Measurements from ENCODE around the gene MOCS3. TPM values are rescaled to one million over a fixed set of nuclear protein-coding genes. Genes with fewer than 3 reads are reported as not detected.

The MOCS3 gene
- total RNA-seq, 1 donor from 2014 or later, result 3.6 TPM

DNA sequence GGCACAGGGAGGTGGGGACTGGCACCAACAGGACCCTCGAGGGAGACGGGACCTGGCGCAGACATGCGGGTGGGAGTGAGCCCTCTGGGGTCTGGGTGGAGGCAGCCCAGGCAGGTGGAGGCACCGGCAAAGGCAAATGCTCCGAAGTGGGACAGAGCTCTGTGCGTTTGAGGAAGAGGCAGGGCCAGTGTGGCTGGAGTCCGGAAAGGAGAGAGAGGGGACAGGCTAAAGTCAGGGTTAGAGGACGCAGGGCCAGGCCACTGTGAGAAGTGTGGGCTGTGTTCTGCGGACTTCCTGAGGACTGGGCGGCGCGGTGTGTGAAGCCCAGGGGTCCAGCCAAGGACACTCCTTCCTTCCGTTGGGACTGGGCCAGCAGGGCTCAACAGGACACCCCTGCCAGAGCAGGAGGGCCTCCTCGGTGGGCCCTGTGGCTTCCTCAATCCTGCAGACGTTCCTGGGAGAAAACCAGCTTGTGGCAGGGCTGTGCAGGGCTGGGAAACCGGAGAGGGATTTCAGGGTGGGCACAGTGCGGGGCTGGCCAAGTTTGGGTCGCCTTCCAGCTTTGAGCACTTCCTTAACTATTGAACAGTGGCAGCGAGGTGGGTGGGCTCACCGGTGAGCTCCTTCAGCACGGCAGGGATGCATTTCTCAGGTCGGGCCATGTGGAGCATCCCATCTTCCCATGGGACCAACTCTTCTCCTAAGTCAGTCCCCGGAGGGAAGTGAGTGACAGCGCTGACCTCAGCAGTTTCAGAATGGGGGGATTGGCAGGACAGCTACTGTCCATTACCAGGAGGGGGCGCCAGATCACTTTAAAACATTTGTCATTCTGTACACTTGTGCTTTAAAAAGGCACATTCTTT, 22.5 kb downstream of the MOCS3 start:
- DNase-seq (ENCODE audit: low spot score), result no peak

DNA sequence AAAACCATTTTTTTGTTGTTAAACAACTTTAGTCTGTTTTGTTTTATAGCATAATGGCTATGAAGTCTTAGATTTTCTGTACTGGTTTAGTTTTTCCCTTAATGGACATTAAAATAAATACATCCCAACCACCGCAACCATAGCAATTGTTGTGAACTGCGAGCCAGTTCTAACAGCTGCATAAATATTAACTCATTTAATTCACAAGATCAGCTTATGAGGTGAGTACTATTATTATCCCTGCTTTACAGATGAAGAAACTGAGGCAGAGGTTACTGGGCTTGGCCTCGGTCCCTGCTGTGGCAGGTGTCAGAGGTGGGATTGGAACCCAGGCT, 23.1 kb downstream of the MOCS3 start:
- no peak for DNase-seq (ENCODE audit: low spot score)

DNA sequence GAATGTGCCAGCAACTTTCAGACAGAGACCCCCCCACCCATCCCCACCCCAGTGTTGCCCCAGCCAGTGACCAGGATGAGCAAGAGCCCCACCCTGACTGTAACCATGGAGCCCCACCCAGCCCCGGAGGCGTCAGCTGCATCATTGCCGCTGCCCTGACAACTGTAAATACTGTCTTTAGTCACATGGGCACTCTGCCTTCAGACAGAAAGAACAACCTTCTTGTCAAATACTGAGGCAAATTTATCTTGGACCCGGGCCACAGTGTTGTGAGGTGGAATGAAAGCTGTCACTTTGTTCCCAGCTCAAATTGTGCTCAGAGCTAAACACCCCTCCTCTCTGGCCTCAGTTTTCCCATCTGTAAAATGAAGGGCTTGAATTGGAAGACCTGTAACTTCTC, 23.7 kb downstream of the MOCS3 start:
- DNase-seq (ENCODE audit: low spot score), result no peak

DNA sequence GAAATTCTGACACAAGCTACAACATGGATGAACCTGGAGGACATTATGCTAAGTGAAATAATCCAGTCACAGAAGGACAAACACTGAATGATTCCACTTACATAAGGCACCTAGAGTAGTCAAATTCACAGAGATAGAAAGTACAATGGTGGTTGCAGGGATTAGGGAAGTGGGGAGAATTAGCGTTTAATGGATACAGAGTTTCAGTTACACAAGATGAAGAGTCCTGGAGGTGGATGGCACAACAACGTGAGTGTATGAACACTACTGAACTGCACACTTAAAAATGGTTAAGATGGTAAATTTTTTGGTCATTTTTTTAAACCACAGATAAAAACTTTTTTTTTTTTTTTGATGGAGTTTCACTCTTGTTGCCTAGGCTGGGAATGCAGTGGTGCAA, 24.7 kb downstream of the MOCS3 start:
- no peak for DNase-seq (ENCODE audit: low spot score)

DNA sequence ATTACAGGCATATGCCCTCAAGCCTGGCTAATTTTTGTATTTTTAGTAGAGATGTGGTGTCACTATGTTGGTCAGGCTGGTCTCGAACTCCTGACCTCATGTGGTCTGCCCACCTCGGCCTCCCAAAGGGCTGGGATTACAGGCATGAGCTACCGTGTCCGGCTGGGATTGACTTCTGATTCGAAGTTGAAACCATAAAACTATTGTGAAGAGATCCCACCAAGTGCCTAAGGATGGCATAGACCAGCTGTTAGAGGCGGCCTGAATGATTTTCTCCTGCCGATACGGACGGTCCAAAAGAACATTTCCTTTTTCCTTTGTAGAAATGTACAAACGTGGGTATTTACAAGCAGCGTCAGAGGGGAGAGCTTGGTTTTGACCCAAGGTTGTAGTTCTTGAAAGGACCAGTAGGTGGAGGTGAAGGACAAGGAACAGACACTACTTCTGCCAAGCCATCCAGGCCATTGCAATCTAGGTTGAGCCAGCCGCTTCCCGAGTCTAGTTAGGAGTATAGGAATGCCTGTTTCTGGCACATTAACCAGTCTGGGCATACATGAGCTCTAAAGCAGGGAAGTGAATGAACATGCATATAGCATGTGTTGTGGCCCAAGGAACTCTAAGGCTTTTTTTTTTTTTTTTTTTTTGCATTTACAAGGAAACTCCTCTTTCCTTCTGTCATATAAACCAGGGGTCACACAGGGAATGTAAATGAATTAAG, 29.0 kb downstream of the MOCS3 start:
- DNase-seq (ENCODE audit: low spot score), result no peak

DNA sequence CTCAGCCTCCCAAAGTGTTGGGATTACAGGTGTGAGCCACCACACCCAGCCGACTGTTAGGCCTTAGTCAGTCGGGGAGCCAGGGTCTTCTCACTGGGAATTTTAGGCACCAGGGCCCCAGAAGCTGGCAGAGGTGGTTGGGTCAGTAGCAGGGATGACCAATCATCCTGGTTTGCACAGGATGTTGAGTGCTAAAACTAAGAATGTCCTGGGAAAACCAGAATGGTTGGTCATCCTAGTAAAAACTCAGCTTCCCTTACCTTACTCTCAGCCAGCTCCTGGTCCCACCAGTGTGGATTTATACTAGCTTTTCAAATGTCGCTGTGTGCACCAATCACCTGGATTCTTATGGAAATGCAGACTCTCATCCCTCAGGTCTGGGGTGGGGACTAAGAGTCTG, 32.5 kb downstream of the MOCS3 start:
- DNase-seq (ENCODE audit: low spot score), result no peak

DNA sequence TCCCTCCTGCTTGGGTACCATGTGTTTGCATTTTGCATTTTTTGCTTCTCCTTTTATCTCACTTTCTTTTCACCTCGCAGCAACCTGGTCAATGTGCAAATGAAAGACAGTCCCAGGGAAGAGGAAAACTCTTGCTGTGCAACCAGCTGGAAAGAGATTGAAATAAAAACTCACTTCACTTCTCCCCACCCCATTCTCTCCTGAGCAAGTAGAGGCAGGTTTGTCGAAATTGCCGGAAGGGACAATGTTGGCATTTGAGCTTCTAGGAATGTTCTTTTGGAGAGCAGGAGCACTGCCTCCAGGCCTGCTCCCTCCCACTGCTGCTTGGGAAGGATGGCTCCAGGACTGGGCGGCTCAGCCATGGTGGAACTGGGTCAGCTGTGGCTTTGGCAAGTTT, 33.7 kb downstream of the MOCS3 start:
- no peak for DNase-seq (ENCODE audit: low spot score)

DNA sequence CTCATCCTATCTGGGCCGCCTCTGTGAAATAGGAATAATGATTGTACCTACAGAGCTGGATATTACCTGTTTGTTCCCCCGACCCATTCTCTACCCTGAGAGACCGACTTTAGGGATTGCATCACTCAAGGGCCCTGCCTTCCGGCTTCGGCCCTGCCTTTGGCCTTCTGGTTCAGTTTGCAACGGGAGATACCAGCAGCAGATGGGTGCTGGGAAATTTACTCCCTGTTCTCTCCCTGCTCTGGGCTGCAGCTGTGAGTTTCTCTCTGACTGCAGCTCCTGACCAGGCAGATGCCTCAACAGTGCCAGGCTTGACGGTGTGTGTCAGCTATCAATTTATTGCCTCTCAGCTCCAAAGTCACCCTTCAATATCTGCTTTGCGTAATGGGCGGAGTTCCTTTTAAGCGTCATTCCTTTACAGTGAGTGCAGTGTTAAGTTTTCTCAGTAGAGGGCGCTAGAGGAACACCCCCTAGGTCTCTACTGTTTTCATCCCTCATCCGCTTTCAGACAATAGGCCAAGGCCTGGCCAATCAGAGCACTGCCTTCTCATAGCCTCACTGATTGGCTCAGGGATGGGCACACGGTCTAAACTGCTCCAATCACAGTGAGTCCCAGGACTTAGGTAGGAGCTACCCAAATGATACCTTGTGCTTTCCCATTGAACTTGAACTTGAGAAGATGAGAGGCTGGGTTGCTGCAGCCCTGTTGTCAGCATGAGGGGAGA, 34.3 kb downstream of the MOCS3 start:
- no peak for DNase-seq (ENCODE audit: low spot score)

DNA sequence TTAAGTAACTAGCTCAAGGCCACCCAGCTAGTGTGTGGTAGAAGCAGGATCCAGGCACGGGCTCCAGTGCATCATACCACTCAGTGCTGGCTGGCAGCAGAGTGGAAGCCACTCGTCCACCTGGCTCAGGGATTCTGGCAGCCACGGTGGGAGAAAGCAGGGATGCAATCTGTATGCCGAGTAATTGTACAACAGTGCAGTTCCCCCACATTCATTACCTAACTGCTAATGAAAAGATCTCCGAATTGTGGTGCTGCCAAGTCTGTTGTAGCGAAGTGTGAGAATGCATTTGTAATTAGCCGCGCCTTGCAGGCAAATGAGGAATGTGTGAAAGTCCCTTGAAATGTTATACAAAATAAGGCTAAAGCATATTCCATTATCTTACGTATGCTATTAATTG, 35.3 kb downstream of the MOCS3 start:
- no peak for DNase-seq (ENCODE audit: low spot score)

DNA sequence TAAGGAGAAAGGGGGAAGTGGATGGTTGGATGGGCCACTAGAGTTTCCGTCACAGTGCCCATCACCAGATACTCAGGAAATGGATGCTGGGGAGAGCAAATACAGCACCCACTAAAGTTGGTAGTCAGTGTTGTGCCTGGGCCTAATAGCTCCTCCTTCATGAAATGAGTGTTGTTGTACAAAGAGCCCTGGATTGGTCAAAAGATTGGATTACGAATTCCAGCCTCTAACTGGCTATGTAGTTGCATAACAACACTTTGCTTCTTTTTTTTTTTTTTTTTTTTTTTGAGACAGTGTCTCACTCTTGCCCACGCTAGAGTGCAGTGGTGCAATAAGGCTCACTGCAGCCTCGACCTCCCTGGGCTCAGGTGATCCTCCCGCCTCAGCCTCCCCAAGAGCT, 36.9 kb downstream of the MOCS3 start:
- no peak for DNase-seq (ENCODE audit: low spot score)

DNA sequence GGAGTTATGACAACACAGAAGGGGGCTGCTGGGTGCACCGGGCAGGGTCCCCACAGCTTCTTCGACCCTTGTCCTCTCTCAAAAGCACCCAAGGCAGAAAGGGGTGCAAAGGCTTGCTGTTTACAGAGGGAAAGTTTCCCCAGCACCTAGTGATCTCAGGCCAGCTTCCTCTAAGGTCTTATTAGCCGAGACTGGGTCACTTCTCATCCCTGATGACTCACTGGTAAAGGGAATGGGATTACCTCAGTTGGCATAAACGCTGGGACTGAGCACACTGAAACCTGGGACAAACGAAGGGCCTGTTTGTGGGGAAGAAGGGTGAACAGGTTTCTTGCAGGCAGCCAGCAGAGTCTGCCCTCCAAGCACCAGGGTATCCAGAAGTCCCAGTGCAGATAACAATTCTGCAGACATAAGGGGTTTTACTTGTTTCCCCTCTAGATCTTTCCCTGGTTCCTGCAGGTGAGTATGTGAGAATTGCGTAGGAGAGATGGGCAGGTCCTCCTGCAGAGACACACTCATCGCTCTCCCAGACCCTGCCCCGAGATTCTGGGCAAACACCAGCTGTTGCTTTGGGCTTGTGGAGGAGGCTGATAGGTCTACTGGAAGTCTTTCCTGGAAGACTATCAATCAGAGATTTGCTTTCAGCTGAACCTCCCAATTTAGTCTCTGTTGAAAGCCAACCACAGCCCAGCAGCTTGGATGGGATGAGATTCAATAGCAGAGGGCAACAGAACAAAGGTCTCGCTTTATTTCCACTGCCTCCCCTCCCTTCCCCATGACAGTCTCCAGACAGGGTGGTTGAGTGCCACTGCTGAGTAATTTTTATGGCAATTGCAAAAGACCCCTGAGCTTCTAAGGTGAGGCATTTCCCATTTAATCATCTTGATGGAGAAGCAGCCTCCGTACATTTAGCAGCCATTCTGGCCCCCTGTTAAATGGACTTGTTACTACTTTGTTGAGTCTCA, 38.6 kb downstream of the MOCS3 start:
- DNase-seq (ENCODE audit: low spot score), result no peak

DNA sequence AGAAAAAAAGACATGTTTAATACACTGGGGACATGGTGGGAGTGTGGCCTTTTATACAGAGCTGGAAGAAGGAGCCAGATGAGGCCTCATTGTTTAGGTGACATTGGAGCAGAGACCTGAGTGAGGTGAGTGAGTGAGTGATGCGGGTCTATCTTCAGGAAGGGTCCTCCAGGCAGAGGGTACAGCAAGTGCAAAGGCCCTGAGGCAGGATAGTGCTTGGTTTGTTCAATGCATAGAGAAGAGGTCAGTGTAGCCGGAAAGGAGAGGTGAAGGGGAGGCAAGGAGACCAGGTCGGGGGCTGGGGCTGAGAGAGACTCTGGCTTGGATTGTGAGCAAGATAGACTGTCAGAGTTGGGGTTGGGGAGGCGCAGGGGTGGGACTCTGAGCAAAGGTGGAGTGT, 40.7 kb downstream of the MOCS3 start:
- no peak for DNase-seq (ENCODE audit: low spot score)

DNA sequence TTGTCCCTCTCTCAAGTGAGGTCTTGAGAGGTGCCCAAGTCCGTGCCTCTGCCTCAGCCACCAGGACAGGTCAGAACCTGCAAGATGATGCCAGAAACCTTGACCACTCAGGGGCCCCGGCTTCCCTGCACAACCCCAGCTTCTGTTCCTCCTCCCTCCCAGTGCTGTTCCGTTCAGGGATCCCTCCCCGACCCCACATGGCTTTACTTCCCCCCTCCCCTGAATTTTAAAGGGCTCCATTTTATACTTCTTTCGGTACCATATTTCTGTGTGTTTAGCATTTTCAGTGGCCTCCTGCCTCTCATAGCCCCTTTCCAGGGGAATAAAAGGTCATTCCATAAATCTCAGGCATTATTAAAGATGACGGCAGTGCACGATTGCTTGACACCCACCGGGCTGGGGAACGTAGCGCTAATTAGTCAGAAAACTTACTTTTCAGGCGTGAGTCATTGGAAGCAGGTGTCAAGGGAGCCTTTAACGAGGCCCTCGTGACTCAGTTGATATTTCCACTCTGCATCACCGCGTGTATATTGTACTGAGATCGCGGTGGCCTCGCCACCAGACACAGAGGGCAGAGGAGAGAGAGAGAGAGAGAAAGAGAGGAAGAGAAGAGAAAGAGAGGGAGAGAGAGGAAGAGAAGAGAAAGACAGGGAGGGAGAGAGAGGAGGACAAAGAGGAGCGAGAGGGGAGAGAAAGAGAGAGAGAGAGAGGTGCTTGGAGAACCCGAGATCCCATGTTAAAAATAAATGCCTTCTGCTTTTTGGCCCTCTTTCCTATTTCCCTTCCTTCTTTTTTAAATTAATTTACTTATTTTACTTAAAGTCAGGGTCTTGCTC, 43.0 kb downstream of the MOCS3 start:
- no peak for DNase-seq (ENCODE audit: low spot score)

DNA sequence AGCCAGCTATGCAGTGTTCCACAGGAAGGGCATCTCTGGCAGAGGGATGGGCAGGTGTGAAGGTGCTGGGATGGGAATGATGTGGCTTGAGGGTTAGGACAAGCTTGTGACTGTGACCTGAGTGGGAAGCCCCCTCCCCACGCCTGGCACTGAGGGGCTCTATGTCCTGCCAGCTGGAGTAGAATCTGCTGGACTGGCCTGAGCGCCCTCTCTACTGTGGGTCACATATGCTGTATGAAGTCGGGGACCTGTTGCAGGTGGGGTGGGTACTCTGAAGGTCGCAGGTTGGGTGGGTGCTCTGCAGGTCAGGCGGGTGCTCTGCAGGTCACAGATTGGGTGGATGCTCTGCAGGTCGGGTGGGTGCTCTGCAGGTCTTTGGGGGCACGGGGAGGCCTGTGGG, 44.0 kb downstream of the MOCS3 start:
- DNase-seq (ENCODE audit: low spot score), result no peak

DNA sequence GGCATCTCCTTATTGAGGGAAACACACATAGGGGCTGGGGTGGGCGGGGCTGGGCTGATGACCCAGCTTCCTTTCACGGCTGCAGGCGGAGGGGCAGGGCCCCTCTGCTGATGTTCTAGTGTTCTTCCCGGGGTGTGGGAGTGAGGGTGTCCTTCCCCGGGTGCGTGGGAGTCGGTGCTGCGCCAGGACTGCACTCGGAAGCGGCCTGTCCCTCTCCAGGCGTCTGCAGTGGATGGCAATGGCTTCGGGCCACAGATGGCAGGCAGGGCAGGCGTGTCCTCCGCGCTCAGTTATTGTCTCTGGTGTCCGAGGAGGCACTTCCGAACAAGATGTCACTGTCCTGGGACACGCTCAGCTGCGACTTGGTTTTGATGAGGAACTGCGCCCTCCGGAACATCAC, 45.1 kb downstream of the MOCS3 start:
- DNase-seq (ENCODE audit: low spot score), result no peak

DNA sequence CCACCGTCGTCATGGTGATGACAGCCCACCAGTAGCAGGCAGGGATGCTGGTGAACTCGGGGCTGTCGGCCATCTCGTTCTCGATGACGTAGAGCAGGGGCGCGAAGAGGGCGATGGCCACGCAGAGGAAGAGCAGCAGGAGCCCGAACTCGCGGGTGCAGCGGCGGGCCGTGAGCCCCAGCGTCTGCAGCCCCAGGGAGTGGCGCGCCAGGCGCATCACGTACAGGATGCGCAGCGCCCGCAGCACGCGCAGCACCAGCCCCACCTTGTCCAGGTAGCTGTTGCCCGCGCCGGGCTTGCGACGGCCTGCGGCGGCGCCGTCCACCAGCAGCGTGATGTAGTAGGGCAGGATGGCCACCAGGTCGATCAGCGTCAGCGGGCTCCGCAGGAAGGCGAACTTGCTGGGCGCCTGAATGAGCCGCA, 45.7 kb downstream of the MOCS3 start:
- no peak for DNase-seq (ENCODE audit: low spot score)

DNA sequence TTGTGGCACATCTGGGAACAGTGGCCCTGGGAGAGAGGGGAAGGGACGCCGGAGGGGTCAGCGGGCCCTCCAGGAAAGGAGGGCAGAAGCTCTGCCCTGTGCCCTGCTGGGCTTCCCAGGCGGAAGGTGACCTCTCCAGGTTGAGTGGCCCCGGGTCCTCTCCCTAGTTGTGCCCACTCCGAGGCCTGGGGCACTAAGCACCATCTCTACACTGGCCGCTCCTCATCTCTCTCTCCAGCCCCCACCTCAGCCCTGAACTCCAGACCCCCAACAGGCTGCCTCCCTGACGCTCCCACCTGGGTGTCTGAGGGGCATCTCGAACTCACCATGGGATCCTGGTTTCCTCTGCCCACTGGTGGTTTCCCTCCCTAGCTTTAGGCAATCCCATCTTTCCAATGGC, 46.2 kb downstream of the MOCS3 start:
- DNase-seq (ENCODE audit: low spot score), result no peak

DNA sequence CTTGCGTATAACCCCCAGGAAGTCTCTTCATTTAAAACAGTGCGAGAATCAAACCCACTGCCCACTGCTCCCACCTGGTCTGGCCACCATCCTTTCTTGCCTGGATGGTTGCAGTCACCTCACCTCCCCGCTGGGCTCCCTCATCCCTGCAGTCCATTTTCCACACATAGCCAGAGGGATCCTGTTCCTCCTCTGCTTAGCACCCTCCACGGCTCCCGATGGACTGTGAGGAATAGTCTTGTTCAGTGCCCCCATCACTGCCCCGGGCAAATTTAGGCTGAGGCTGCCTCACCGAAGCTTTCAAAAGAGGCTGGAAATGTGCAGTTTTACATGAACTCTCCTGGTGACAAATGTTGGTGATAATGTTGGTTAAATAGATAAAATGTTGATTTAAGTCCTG, 46.6 kb downstream of the MOCS3 start:
- no peak for DNase-seq (ENCODE audit: low spot score)

DNA sequence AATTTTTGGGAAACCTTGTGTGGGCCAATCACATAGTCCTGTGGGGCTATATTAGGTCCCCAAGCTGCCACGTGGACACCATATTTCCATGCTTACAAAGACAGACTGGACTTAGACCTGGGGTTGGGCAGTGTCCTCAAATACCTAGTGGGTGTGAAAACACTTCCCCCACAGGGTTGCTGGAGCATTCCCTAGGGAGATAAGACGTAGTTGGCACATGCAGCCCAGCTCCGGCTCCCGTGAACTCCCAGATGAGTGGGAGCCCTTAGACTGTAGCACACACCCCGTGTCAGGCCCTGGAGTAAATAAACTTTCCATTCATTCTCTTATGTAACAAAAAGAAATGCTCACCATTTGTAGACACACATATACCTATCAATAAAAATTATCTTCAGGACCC, 50.1 kb downstream of the MOCS3 start:
- no peak for DNase-seq (ENCODE audit: low spot score)
